Measurements from ENCODE around the gene POFUT1.
A peak's percentile ranks its signal among the peaks of the same experiment; 100 is the strongest.

Gene POFUT1

GRCh38 chr20:32203356-32204204 is 4.1 kb upstream of the POFUT1 start:
- TF ChIP-seq CTCF (IDR thresholded peaks at IDR 0.05) = no peak
- Histone ChIP-seq H3K27ac (no peak overlapping the region), H3K79me2 (peaks cover 42% of the 10 kb centered on the region), H3K4me3 (ENCODE audit: low read depth, low read length) (no peak overlapping the region), H3K9me3 (ENCODE audit: control insufficient read depth, low read length) (no peaks in the 10 kb centered on the region), H3K4me1 (peaks cover 11% of the 10 kb centered on the region), H3K4me2 (ENCODE audit: low read length) (peak overlapping the region; percentile 97), H2AFZ (no peak overlapping the region), H3K36me3 (ENCODE audit: control insufficient read depth, insufficient read depth, low read length) (no peaks in the 10 kb centered on the region), H3K9ac (no peak overlapping the region), H3K27me3 (ENCODE audit: control insufficient read depth, insufficient read depth, low read length) (no peaks in the 10 kb centered on the region)

GRCh38 chr20:32204205-32205109 is 3.2 kb upstream of the POFUT1 start:
- Histone ChIP-seq H3K27me3 (ENCODE audit: control insufficient read depth, insufficient read depth, low read length) (no peaks in the 10 kb centered on the region), H3K79me2 (peaks cover 42% of the 10 kb centered on the region), H3K4me2 (ENCODE audit: low read length) (peak overlapping the region; percentile 97), H3K27ac (peak overlapping the region; percentile 58), H2AFZ (no peak overlapping the region), H3K9me3 (ENCODE audit: control insufficient read depth, low read length) (no peaks in the 10 kb centered on the region), H3K4me3 (ENCODE audit: low read depth, low read length) (peak overlapping the region; percentile 24), H3K36me3 (ENCODE audit: control insufficient read depth, insufficient read depth, low read length) (no peaks in the 10 kb centered on the region), H3K9ac (no peak overlapping the region), H3K4me1 (peaks cover 15% of the 10 kb centered on the region)
- TF ChIP-seq CTCF (IDR thresholded peaks at IDR 0.05) = no peak

GRCh38 chr20:32205110-32205842 is 2.4 kb upstream of the POFUT1 start:
- H3K27ac ChIP-seq = peak overlapping the region; percentile 58
- no peak overlapping the region for H3K9ac ChIP-seq
- H2AFZ ChIP-seq = no peak overlapping the region
- peak overlapping the region; percentile 91 for H3K4me3 ChIP-seq (ENCODE audit: low read depth, low read length)
- peaks cover 42% of the 10 kb centered on the region for H3K79me2 ChIP-seq
- H3K27me3 ChIP-seq (ENCODE audit: control insufficient read depth, insufficient read depth, low read length) = no peaks in the 10 kb centered on the region
- H3K9me3 ChIP-seq (ENCODE audit: control insufficient read depth, low read length) = no peaks in the 10 kb centered on the region
- peaks cover 15% of the 10 kb centered on the region for H3K4me1 ChIP-seq
- H3K4me2 ChIP-seq (ENCODE audit: low read length) = peak overlapping the region; percentile 97
- no peak for TF ChIP-seq CTCF (IDR thresholded peaks at IDR 0.05)
- no peaks in the 10 kb centered on the region for H3K36me3 ChIP-seq (ENCODE audit: control insufficient read depth, insufficient read depth, low read length)

- H3K9me3 ChIP-seq (ENCODE audit: control insufficient read depth, low read length) = no peaks in the 10 kb centered on the region
- H3K27ac ChIP-seq = peak overlapping the region; percentile 63
- H3K4me2 ChIP-seq (ENCODE audit: low read length) = peak overlapping the region; percentile 97
- no peak for TF ChIP-seq CTCF (IDR thresholded peaks at IDR 0.05)
- no peaks in the 10 kb centered on the region for H3K27me3 ChIP-seq (ENCODE audit: control insufficient read depth, insufficient read depth, low read length)
- no peak overlapping the region for H3K9ac ChIP-seq
- no peaks in the 10 kb centered on the region for H3K36me3 ChIP-seq (ENCODE audit: control insufficient read depth, insufficient read depth, low read length)
- peaks cover 15% of the 10 kb centered on the region for H3K4me1 ChIP-seq
- H3K79me2 ChIP-seq = peaks cover 42% of the 10 kb centered on the region
- H2AFZ ChIP-seq = peak overlapping the region; percentile 70
- H3K4me3 ChIP-seq (ENCODE audit: low read depth, low read length) = peak overlapping the region; percentile 91
Measured at GRCh38 chr20:32205843-32206759, 1.6 kb upstream of the POFUT1 start.
